H9 (cell line): ENCODE data around the gene RBM19. TPM values are rescaled to one million over a fixed set of nuclear protein-coding genes. Genes with fewer than 3 reads are reported as not detected.

Experiments used
- DNase-seq: peaks from one replicate; pipeline ENCODE4 v3.0.0-alpha.2; 2017
- H2AFZ ChIP-seq: one replicate; pipeline ENCODE4 v1.6.1; 2013; ENCODE audit warnings: mild to moderate bottlenecking, low read length, control low read depth, moderate library complexity
- H2AK5ac ChIP-seq: 2 replicates; pipeline ENCODE4 v1.6.1; 2013; ENCODE audit warnings: low read length, control low read depth, mixed read lengths; ENCODE audit not compliant: insufficient read length
- H2BK120ac ChIP-seq: one replicate; pipeline ENCODE4 v1.6.1; 2013; ENCODE audit warnings: low read depth, mild to moderate bottlenecking, low read length, control low read depth, inconsistent platforms; ENCODE audit not compliant: poor library complexity, severe bottlenecking
- H2BK12ac ChIP-seq: 2 replicates; pipeline ENCODE4 v1.6.1; 2013; ENCODE audit warnings: low read length, control low read depth, mixed read lengths, low read depth; ENCODE audit not compliant: insufficient read length
- H2BK15ac ChIP-seq: 2 replicates; pipeline ENCODE4 v1.6.1; 2013; ENCODE audit warnings: low read depth, low read length, control low read depth
- H2BK20ac ChIP-seq: one replicate; pipeline ENCODE4 v1.6.1; 2013; ENCODE audit warnings: low read depth, mild to moderate bottlenecking, low read length, control low read depth, inconsistent platforms; ENCODE audit not compliant: poor library complexity, severe bottlenecking
- H2BK5ac ChIP-seq: 2 replicates; pipeline ENCODE4 v1.6.1; 2013; ENCODE audit warnings: low read length, control low read depth, mixed read lengths; ENCODE audit not compliant: insufficient read length
- H3K14ac ChIP-seq: 2 replicates; pipeline ENCODE4 v1.6.1; 2013; ENCODE audit warnings: low read length, control low read depth; ENCODE audit not compliant: insufficient read depth
- H3K18ac ChIP-seq: 2 replicates; pipeline ENCODE4 v1.6.1; 2013; ENCODE audit warnings: low read depth, mild to moderate bottlenecking, mixed read lengths, low read length, control low read depth; ENCODE audit not compliant: insufficient read length
- H3K23ac ChIP-seq: 2 replicates; pipeline ENCODE4 v1.6.1; 2013; ENCODE audit warnings: low read length, control low read depth, mixed read lengths, low read depth; ENCODE audit not compliant: insufficient read length
- H3K23me2 ChIP-seq: 2 replicates; pipeline ENCODE4 v1.6.1; 2013; ENCODE audit warnings: low read depth, mild to moderate bottlenecking, mixed read lengths, low read length, control low read depth; ENCODE audit not compliant: insufficient read length, poor library complexity, severe bottlenecking
- H3K27ac ChIP-seq: 2 replicates; pipeline ENCODE4 v1.5.1; 2013; ENCODE audit warnings: low read length, control low read depth, mixed read lengths, low read depth; ENCODE audit not compliant: insufficient read length
- H3K27me3 ChIP-seq: 2 replicates; pipeline ENCODE4 v1.6.1; 2013; ENCODE audit warnings: low read length, control low read depth, inconsistent platforms; ENCODE audit not compliant: insufficient read depth
- H3K4ac ChIP-seq: 2 replicates; pipeline ENCODE4 v1.6.1; 2013; ENCODE audit warnings: low read depth, mild to moderate bottlenecking, control low read depth, inconsistent platforms, low read length, moderate library complexity
- H3K4me1 ChIP-seq: 2 replicates; pipeline ENCODE4 v1.6.1; 2013; ENCODE audit warnings: low read length, control low read depth, inconsistent platforms; ENCODE audit not compliant: insufficient read depth
- H3K4me2 ChIP-seq: 2 replicates; pipeline ENCODE4 v1.6.1; 2013; ENCODE audit warnings: low read length, control low read depth, mixed read lengths; ENCODE audit not compliant: insufficient read length, insufficient read depth
- H3K56ac ChIP-seq: 2 replicates; pipeline ENCODE4 v1.6.1; 2013; ENCODE audit warnings: low read depth, mild to moderate bottlenecking, mixed read lengths, low read length, control low read depth; ENCODE audit not compliant: insufficient read length
- H3K79me1 ChIP-seq: 2 replicates; pipeline ENCODE4 v1.6.1; 2013; ENCODE audit warnings: low read depth, mild to moderate bottlenecking, moderate library complexity, low read length, control low read depth, inconsistent platforms; ENCODE audit not compliant: insufficient read depth, poor library complexity, severe bottlenecking
- H3K79me2 ChIP-seq: 2 replicates; pipeline ENCODE4 v1.6.1; 2013; ENCODE audit warnings: low read length, control low read depth, inconsistent platforms; ENCODE audit not compliant: insufficient read depth
- H3K9ac ChIP-seq: 2 replicates; pipeline ENCODE4 v1.6.1; 2013; ENCODE audit warnings: low read length, control low read depth, mixed read lengths; ENCODE audit not compliant: insufficient read length; ENCODE audit errors: extremely low read depth
- H3K9me3 ChIP-seq: one replicate; pipeline ENCODE4 v1.6.1; 2013; ENCODE audit warnings: low read depth, low read length, inconsistent platforms; ENCODE audit not compliant: control insufficient read depth
- H3T11ph ChIP-seq: one replicate; pipeline ENCODE4 v1.6.1; 2013; ENCODE audit warnings: mild to moderate bottlenecking, low read length, control low read depth, inconsistent platforms
- H4K20me1 ChIP-seq: one replicate; pipeline ENCODE4 v1.6.1; 2013; ENCODE audit not compliant: control insufficient read depth, insufficient read length, insufficient read depth
- H4K5ac ChIP-seq: 2 replicates; pipeline ENCODE4 v1.6.1; 2013; ENCODE audit warnings: low read depth, mild to moderate bottlenecking, mixed read lengths, low read length, control low read depth; ENCODE audit not compliant: insufficient read length
- H4K8ac ChIP-seq: replicated peaks from 2 replicates; pipeline ENCODE4 v1.6.1; 2013; ENCODE audit warnings: low read length, control low read depth, mixed read lengths, low read depth; ENCODE audit not compliant: insufficient read length
- H4K91ac ChIP-seq: 2 replicates; pipeline ENCODE4 v1.6.1; 2013; ENCODE audit warnings: low read depth, mild to moderate bottlenecking, moderate library complexity, mixed read lengths, low read length, control low read depth; ENCODE audit not compliant: insufficient read length
- H3K27ac Mint-ChIP-seq, 3 experiments: 2 replicates in 2 of 3; 3 replicates in 1 of 3; pipeline ENCODE4 v1.8.0; 2020 to 2021; ENCODE audit warnings: mixed read lengths in 3 of 3, mild to moderate bottlenecking in 1 of 3, moderate library complexity in 1 of 3
- H3K27me3 Mint-ChIP-seq: 2 replicates; pipeline ENCODE4 v1.8.0; 2021; ENCODE audit warnings: low read depth, mild to moderate bottlenecking, moderate library complexity, mixed read lengths
- H3K36me3 Mint-ChIP-seq, 3 experiments: 2 replicates in 2 of 3; 3 replicates in 1 of 3; pipeline ENCODE4 v1.8.0; 2020 to 2021; ENCODE audit warnings: low read depth in 3 of 3, mixed read lengths in 3 of 3; ENCODE audit not compliant: insufficient read depth in 1 of 3
- H3K4me1 Mint-ChIP-seq, 2 experiments: 2 replicates each; pipeline ENCODE4 v1.8.0; 2020; ENCODE audit warnings: mixed read lengths in 2 of 2
- H3K4me3 Mint-ChIP-seq, 2 experiments: 2 replicates in 1 of 2; 3 replicates in 1 of 2; pipeline ENCODE4 v1.8.0; 2020 to 2021; ENCODE audit warnings: mild to moderate bottlenecking in 2 of 2, mixed read lengths in 2 of 2, moderate library complexity in 1 of 2
- H3K9me3 Mint-ChIP-seq, 2 experiments: 2 replicates in 1 of 2; 3 replicates in 1 of 2; pipeline ENCODE4 v1.8.0; 2020; ENCODE audit warnings: mild to moderate bottlenecking in 2 of 2, mixed read lengths in 2 of 2, moderate library complexity in 1 of 2
- CTCF ChIP-seq: fragments of 200-600 bp; sonication (generic); conservative IDR thresholded peaks from 3 replicates; pipeline ENCODE4 v1.8.0; 2021; ENCODE audit warnings: antibody characterized with exemption, mild to moderate bottlenecking
- WGBS: extraction: QIAGEN DNeasy Blood & Tissue Kit; methylation state at CpG from one replicate; pipeline ENCODE4 v1.1.7; 2013; ENCODE audit warnings: missing lambda C conversion rate, low lambda C conversion rate, mixed read lengths; ENCODE audit not compliant: insufficient read length; ENCODE audit errors: extremely low coverage; 5-methylcytosine and 5-hydroxymethylcytosine counted together
- total RNA-seq: library from RNA; stranded (reverse); gene quantifications from 2 replicates; pipeline ENCODE4 v1.2.1, GENCODE V29; 2021

The RBM19 gene
- total RNA-seq, 1 experiment from 2014 or later: 32.2 TPM

GRCh38 chr12:113940357-113941207, 25.5 kb downstream of the RBM19 start:
- no peaks in the 10 kb centered on the region for H3K27me3 ChIP-seq
- H3K79me2 ChIP-seq: no peaks in the 10 kb centered on the region
- H4K91ac ChIP-seq: no peak overlapping the region
- H2AK5ac ChIP-seq: no peak overlapping the region
- DNase-seq: peak; percentile 63
- peaks cover 31 to 66% (median 56%) of the 10 kb centered on the region in 3 experiments; a peak in 6 of 7 replicates for H3K36me3 Mint-ChIP-seq
- no peak overlapping the region for H2BK12ac ChIP-seq
- H3K27ac ChIP-seq: no peak overlapping the region
- no peaks in the 10 kb centered on the region; a peak in 1 of 5 replicates for H3K9me3 Mint-ChIP-seq
- no peak overlapping the region for H3T11ph ChIP-seq
- no peak overlapping the region for H2BK15ac ChIP-seq
- no peak overlapping the region for H4K8ac ChIP-seq
- H3K9ac ChIP-seq: no peak overlapping the region
- no peaks in the 10 kb centered on the region for H3K27me3 Mint-ChIP-seq
- no peak overlapping the region for H2BK5ac ChIP-seq
- H3K23ac ChIP-seq: no peak overlapping the region
- H3K27ac Mint-ChIP-seq: peak overlapping the region in 2 of 3 experiments; percentile 76 to 89; a peak in 3 of 7 replicates
- TF ChIP-seq CTCF: peak; percentile 46
- no peaks in the 10 kb centered on the region for H3K79me1 ChIP-seq
- H2AFZ ChIP-seq: no peak overlapping the region
- H2BK20ac ChIP-seq: no peak overlapping the region
- no peak overlapping the region for H3K18ac ChIP-seq
- no peak overlapping the region for H3K4ac ChIP-seq
- peaks cover 0 to 5% of the 10 kb centered on the region in 2 experiments; a peak in 2 of 4 replicates for H3K4me1 Mint-ChIP-seq
- no peaks in the 10 kb centered on the region for H3K4me1 ChIP-seq
- no peak overlapping the region for H3K14ac ChIP-seq
- no peaks in the 10 kb centered on the region for H3K9me3 ChIP-seq
- H3K23me2 ChIP-seq: no peaks in the 10 kb centered on the region
- no peak overlapping the region for H3K56ac ChIP-seq
- no CpG with 5 or more reads among the region's 11 CpGs for WGBS
- no peak overlapping the region for H2BK120ac ChIP-seq
- no peak overlapping the region for H3K4me2 ChIP-seq
- H4K5ac ChIP-seq: no peak overlapping the region
- no peak overlapping the region for H3K4me3 Mint-ChIP-seq
- H4K20me1 ChIP-seq: no peaks in the 10 kb centered on the region
